ENCODE measurements around the gene SPOCK2.

- TF ChIP-seq EP300 (IDR thresholded peaks at IDR 0.05) (no peak), CTCF (IDR thresholded peaks at IDR 0.05) (no peak)
Observed at GRCh38 chr10:72082856-72083789, 5.2 kb downstream of the SPOCK2 start.
